Erythroblast (primary cell): Measurements from ENCODE around the gene MPST.

Source experiments
- GATA1 ChIP-seq: IDR thresholded peaks from 2 replicates; pipeline ENCODE4 v1.6.1; 2011; ENCODE audit warnings: low read depth, mild to moderate bottlenecking, control low read depth, low read length, moderate library complexity
- POLR2A ChIP-seq: IDR thresholded peaks from 2 replicates; pipeline ENCODE4 v1.6.1; 2011; ENCODE audit warnings: mild to moderate bottlenecking, low read length

DNA sequence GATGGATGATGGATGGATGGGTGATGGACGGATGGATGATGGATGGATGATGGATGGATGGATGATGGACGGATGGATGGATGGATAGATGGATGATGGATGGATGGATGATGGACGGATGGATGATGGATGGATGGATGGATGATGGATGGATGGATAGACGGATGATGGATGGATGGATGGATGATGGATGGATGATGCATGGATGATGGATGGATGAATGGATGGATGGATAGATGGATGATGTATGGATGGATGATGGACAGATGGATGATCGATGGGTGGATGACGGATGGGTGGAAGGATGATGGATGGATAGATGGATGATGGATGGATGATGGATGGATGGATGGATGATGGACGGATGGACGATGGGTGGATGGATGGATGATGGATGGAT is 53.1 kb downstream of the MPST start:
- TF ChIP-seq POLR2A = no peak
- no peak for TF ChIP-seq GATA1
